Heart left ventricle (tissue), 13 donors: ENCODE results near the gene RABEP2.

ENCODE experiments used
- POLR2A ChIP-seq, 2 donors: fragments of 450-650 bp; IDR thresholded peaks; one replicate each; pipeline ENCODE4 v1.6.1; 2017; ENCODE audit warnings: antibody characterized with exemption in 2 of 2, mild to moderate bottlenecking in 2 of 2, moderate library complexity in 2 of 2
- TF ChIP-seq, protein P1 (sequence below), 12 donors: fragments of 200-600 bp; sonication (generic) in 4 of 12; IDR thresholded peaks; one replicate each; pipeline versions ENCODE4 v1.5.0 to v1.8.0; 2018 to 2022; ENCODE audit warnings: antibody characterized with exemption in 12 of 12, mild to moderate bottlenecking in 5 of 12
- donor health status: ischemic (EF 13 %, LVEDD 7.1; RV severe dilation, severe dysfunction).
- donor health status: DM: no; HTN: yes; CAD: no.
- donor health status: DM: no; HTN: no; CAD: no.
- donor health status: ischemic (EF 25% LVEDD 6.9; RV normal size, moderate dysfunction).
- donor health status: ischemic (EF 25% LVEDD 5.7; RV mildly dilated, moderate dysfunction).
- donor health status: ischemic (EF 35%, LVEDD 5.7; RV mildly dilated, moderate dysfunction).
- donor health status: nonischemic (EF 11% LVEDD 7.7; RV severe dilation, severe dysfunction).
- donor health status: DM: yes; HTN: yes; CAD: no.
- donor health status: PGD.
- donor health status: ischemic (EF 29% LVEDD 5.4; RV normal size, mild dysfunction).
- donor health status: nonischemic (EF 23%, LVEDD 6.1; RV moderate dilation, normal function).

DNA sequence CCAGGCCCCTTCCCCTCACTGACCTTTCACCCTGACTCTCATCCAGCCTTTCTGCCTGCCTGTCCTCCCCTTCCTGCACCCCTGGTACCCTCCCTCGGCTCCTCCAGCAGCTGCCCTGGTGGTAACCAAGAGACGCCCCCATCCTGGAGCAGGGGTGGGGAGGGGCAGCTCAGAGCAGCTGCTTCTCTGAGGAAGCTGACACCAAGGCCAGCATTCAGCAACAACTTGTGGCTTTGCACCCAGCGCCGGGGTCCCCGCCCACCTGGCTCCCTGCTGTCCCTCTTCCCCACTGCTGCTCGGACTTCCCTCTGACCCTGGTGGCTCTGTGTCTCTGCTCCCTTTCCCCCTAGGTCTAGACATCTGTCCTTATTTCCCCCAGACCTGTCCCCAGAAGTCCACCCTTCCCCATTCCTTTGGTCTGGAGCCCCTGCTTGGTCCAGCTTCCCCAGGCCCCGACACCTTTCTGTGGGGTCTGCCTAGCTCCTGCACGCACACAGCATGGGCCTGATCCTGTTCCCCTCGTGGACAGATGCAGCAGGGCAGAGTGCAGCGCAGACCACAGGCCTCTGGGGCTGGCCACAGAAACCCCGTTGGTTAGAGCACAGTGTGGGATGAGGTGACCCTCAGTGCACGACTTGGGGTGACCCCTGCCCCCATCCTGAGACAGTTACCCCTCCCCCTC lies 47.9 kb downstream of the RABEP2 start:
- TF ChIP-seq, protein P1, sequence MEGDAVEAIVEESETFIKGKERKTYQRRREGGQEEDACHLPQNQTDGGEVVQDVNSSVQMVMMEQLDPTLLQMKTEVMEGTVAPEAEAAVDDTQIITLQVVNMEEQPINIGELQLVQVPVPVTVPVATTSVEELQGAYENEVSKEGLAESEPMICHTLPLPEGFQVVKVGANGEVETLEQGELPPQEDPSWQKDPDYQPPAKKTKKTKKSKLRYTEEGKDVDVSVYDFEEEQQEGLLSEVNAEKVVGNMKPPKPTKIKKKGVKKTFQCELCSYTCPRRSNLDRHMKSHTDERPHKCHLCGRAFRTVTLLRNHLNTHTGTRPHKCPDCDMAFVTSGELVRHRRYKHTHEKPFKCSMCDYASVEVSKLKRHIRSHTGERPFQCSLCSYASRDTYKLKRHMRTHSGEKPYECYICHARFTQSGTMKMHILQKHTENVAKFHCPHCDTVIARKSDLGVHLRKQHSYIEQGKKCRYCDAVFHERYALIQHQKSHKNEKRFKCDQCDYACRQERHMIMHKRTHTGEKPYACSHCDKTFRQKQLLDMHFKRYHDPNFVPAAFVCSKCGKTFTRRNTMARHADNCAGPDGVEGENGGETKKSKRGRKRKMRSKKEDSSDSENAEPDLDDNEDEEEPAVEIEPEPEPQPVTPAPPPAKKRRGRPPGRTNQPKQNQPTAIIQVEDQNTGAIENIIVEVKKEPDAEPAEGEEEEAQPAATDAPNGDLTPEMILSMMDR (IDR thresholded peaks at IDR 0.05) = no peak
- no peak for TF ChIP-seq POLR2A (IDR thresholded peaks at IDR 0.05)
